ENCODE measurements around the gene LMF1.

DNA sequence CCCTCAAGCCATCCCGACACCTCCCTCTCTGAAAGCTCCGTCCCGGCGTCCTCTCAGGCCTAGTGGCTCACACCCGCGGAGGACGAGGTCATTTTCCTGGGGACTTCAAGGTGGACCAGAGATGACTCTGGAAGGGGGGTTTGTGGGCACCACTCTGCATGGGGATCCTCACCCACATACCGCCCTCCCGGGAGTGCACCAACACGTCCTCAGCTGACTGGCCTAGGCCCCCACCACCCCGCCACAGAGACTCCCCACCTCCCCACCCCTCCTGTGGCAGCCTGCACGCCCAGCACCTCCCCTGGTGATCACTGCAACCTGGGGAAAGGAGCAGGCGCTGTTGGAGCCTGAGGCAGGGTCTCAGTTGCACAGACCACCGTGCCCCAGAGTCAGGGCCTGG is 8.4 kb upstream of the LMF1 start:
- TF ChIP-seq, protein P1, sequence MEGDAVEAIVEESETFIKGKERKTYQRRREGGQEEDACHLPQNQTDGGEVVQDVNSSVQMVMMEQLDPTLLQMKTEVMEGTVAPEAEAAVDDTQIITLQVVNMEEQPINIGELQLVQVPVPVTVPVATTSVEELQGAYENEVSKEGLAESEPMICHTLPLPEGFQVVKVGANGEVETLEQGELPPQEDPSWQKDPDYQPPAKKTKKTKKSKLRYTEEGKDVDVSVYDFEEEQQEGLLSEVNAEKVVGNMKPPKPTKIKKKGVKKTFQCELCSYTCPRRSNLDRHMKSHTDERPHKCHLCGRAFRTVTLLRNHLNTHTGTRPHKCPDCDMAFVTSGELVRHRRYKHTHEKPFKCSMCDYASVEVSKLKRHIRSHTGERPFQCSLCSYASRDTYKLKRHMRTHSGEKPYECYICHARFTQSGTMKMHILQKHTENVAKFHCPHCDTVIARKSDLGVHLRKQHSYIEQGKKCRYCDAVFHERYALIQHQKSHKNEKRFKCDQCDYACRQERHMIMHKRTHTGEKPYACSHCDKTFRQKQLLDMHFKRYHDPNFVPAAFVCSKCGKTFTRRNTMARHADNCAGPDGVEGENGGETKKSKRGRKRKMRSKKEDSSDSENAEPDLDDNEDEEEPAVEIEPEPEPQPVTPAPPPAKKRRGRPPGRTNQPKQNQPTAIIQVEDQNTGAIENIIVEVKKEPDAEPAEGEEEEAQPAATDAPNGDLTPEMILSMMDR (IDR thresholded peaks at IDR 0.05) = no peak
- no peak for TF ChIP-seq POLR2A (IDR thresholded peaks at IDR 0.05)
